GM21447 (cell line): ENCODE measurements around the gene CTAGE9.
A peak's percentile ranks its signal among the peaks of the same experiment; 100 is the strongest.
"Not testable (repeated sequence)": the region's sequence is repeated elsewhere in the genome, so short reads cannot be mapped to it uniquely, and the experiment has no call there.

Experiments used
- ATAC-seq: cut with Tn5 transposase; IDR thresholded peaks from one replicate; pipeline ENCODE4 v1.9.1; 2021; ENCODE audit not compliant: unreplicated experiment

The CTAGE9 gene

GRCh38 chr6:131729550-131729949, 18.7 kb upstream of the CTAGE9 start:
- no peak for ATAC-seq

GRCh38 chr6:131728296-131728939, 17.6 kb upstream of the CTAGE9 start:
- ATAC-seq, result no peak

- no peak for ATAC-seq
These were observed 17.1 kb upstream of the CTAGE9 start for GRCh38 chr6:131727868-131728267.

- no peak for ATAC-seq
These were observed 16.6 kb upstream of the CTAGE9 start for GRCh38 chr6:131727467-131727866.

- ATAC-seq, result no peak
These were observed 13.3 kb upstream of the CTAGE9 start for GRCh38 chr6:131724114-131724513.

GRCh38 chr6:131721161-131721560, 10.3 kb upstream of the CTAGE9 start:
- no peak for ATAC-seq

GRCh38 chr6:131717836-131718542, 7.2 kb upstream of the CTAGE9 start:
- no peak for ATAC-seq

- ATAC-seq, result peak; percentile 70
These were observed 4.8 kb upstream of the CTAGE9 start for GRCh38 chr6:131715567-131715966.

- not testable (repeated sequence) for ATAC-seq
These were observed 6.9 kb downstream of the CTAGE9 start for GRCh38 chr6:131703905-131704304.

GRCh38 chr6:131700851-131701250, 10.0 kb downstream of the CTAGE9 start:
- not testable (repeated sequence) for ATAC-seq

- ATAC-seq, result no peak
These were observed 13.9 kb downstream of the CTAGE9 start for GRCh38 chr6:131696956-131697355.

GRCh38 chr6:131694832-131695426, 15.9 kb downstream of the CTAGE9 start:
- peak; percentile 92 for ATAC-seq

GRCh38 chr6:131693384-131693783, 17.4 kb downstream of the CTAGE9 start:
- no peak for ATAC-seq

GRCh38 chr6:131692589-131692988, 18.2 kb downstream of the CTAGE9 start:
- ATAC-seq, result no peak

GRCh38 chr6:131692031-131692430, 18.8 kb downstream of the CTAGE9 start:
- no peak for ATAC-seq

- peak; percentile 60 for ATAC-seq
These were observed 22.5 kb downstream of the CTAGE9 start for GRCh38 chr6:131688286-131688685.

- no peak for ATAC-seq
These were observed 23.8 kb downstream of the CTAGE9 start for GRCh38 chr6:131687022-131687421.

GRCh38 chr6:131685266-131685780, 25.5 kb downstream of the CTAGE9 start:
- ATAC-seq, result peak; percentile 59

- ATAC-seq, result peak; percentile 77
These were observed 27.3 kb downstream of the CTAGE9 start for GRCh38 chr6:131683479-131683878.

- ATAC-seq, result no peak
These were observed 28.4 kb downstream of the CTAGE9 start for GRCh38 chr6:131682442-131682841.

GRCh38 chr6:131681585-131681984, 29.2 kb downstream of the CTAGE9 start:
- ATAC-seq, result no peak

- no peak for ATAC-seq
These were observed 29.9 kb downstream of the CTAGE9 start for GRCh38 chr6:131680868-131681267.
